ENCODE measurements around the gene PRDM16. TPM values are rescaled to one million over a fixed set of nuclear protein-coding genes. Genes with fewer than 3 reads are reported as not detected.

PRDM16 gene
- total and polyA plus RNA-seq, 2 of the 13 experiments (the other 11 are each of a cell fraction or from before 2014, with no cell fraction given), result 0.15 to 0.81 TPM

- TF ChIP-seq SNAPC4 (CRISPR knock-in tag; IDR thresholded peaks at IDR 0.05), result 0 out of 2 replicates have a peak, but pooled peaks have one; percentile 30
- TF ChIP-seq ZNF687 (CRISPR knock-in tag; IDR thresholded peaks at IDR 0.05), result peak; percentile 85
- no peak for TF ChIP-seq ZBTB8A (CRISPR knock-in tag; IDR thresholded peaks at IDR 0.05; ENCODE audit: borderline replicate concordance, low read depth)
- 0 out of 2 replicates have a peak, but pooled peaks have one; percentile 20 for TF ChIP-seq SIX4 (CRISPR knock-in tag; IDR thresholded peaks at IDR 0.05)
- TF ChIP-seq BHLHE40 (IDR thresholded peaks at IDR 0.05; ENCODE audit: low read length), result no peak
- no peak for TF ChIP-seq SOX6 (IDR thresholded peaks at IDR 0.05)
- no peak for TF ChIP-seq SOX6 (CRISPR knock-in tag; IDR thresholded peaks at IDR 0.05)
- TF ChIP-seq MAFF (IDR thresholded peaks at IDR 0.05; ENCODE audit: low read depth, low read length), result 0 out of 2 replicates have a peak, but pooled peaks have one; percentile 37
- peak; percentile 57; the same call in 1 of the 2 replicates for TF ChIP-seq ZHX1 (CRISPR knock-in tag; IDR thresholded peaks at IDR 0.05; ENCODE audit: low read depth)
- no peak for TF ChIP-seq GPN1 (CRISPR knock-in tag; IDR thresholded peaks at IDR 0.05; ENCODE audit: borderline replicate concordance)
- TF ChIP-seq MED1 (CRISPR knock-in tag; IDR thresholded peaks at IDR 0.05), result peak; percentile 53; the same call in 1 of the 2 replicates
- TF ChIP-seq MIER3 (CRISPR knock-in tag; IDR thresholded peaks at IDR 0.05; ENCODE audit: borderline replicate concordance), result no peak
- TF ChIP-seq ZBTB7A (CRISPR knock-in tag; IDR thresholded peaks at IDR 0.05), result peak; percentile 73
- 0 out of 2 replicates have a peak, but pooled peaks have one; percentile 37 for TF ChIP-seq ZFP41 (CRISPR knock-in tag; IDR thresholded peaks at IDR 0.05; ENCODE audit: borderline replicate concordance)
- peak; percentile 10; the same call in 1 of the 2 replicates for TF ChIP-seq RARA (CRISPR knock-in tag; IDR thresholded peaks at IDR 0.05)
- 0 out of 2 replicates have a peak, but pooled peaks have one; percentile 47 for TF ChIP-seq MEF2D (CRISPR knock-in tag; IDR thresholded peaks at IDR 0.05)
- peak; percentile 64; the same call in 1 of the 2 replicates for TF ChIP-seq PITX1 (CRISPR knock-in tag; IDR thresholded peaks at IDR 0.05)
These were observed 280.4 kb downstream of the PRDM16 start (continued) for GRCh38 chr1:3349161-3349967.
